HG02970 (cell line): ENCODE measurements around the gene GALNT17.

ENCODE experiments used
- ATAC-seq: cut with Tn5 transposase; IDR thresholded peaks from one replicate; pipeline ENCODE4 v1.9.1; 2021; ENCODE audit warnings: mild to moderate bottlenecking, moderate library complexity, moderate number of reproducible peaks; ENCODE audit not compliant: unreplicated experiment, low FRiP score

Gene GALNT17

DNA sequence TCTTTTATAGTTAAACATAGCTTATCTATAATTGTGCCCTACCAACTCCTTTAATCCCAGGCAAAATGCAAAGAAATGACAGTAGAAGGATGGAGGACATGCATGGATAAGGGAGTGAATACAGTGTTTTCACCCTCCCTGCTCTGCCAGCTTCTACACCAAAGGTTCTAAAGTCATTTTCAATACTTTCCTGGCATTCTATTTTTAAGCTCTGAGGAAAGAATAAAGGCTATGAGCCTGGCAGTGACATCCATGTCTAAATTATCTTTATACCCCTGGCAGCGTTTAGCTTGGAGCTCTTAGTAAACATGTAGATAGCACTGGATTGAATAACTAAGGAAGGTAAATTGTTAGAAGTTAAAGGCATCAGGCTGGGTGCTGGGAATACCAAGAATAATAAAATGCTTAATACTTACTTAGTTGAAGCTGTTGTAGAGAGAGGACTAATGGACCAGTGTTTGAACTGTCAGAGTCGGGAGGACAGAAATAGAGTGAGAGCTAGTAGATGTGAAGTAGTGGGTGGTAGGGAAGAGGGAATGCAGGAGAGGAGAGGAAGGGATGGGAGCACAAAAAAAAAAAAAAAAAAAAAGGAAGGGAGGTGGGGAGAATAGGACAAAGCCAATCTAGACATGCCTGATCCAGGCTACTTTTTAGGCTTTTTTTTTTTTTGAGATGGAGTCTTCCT, 518.9 kb downstream of the GALNT17 start:
- ATAC-seq, result no peak

DNA sequence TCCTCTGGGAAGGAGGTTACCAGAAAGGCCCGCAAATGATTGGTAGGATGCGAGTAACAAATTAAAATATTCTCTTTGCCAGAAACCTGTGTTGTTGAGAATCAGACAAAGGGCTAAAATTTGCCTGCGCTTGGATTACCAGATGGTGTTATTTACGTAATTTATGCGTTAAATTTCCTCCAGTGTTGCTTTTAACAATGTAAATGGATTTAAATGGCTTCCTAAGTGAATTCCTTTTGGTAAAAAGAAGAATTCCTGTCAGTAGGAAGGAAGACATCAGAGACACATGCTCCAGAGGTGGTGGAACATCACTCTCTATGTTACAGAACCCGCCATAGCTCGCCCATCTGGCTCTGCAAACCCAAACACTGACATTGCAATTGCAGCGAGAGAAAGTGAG, 520.6 kb downstream of the GALNT17 start:
- ATAC-seq, result no peak

DNA sequence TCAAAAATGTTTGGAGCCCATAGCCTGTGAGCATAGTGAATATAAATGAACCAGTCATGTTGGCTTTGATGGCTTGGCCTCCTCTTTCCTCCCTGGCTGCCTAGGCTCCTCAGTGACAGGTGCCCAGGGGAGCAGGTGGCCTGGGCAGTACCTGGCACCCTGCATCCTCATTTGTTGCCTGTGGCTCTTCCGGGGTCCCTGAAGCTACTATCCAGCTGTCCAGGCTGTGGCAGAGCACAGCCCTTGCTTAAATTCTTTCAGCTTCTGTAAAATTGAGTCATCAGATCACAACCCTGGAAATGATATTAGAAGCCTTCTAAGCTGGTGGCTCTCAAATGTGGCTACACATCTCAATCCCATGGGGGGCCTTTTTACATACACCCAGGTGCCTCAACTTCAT, 525.4 kb downstream of the GALNT17 start:
- ATAC-seq, result no peak

DNA sequence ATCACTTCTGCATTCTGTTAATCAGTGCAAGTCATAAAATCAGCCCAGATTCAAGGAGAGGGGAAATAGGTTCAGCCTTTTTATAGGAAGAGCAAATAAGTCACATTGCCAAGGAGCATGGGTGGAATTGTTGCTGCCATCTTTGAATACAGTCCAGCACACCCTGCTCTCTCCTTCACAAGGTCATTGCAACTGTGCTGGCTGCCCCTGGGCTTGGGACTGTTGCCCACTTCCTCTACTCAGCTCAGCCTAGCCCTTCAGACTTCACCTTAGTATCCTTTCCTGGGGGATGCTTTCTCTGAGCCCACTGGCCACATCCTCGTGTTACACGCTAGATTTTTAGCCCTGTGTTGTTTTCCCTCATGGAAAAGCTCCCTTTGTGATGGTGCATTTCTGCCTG, 527.7 kb downstream of the GALNT17 start:
- ATAC-seq, result no peak

DNA sequence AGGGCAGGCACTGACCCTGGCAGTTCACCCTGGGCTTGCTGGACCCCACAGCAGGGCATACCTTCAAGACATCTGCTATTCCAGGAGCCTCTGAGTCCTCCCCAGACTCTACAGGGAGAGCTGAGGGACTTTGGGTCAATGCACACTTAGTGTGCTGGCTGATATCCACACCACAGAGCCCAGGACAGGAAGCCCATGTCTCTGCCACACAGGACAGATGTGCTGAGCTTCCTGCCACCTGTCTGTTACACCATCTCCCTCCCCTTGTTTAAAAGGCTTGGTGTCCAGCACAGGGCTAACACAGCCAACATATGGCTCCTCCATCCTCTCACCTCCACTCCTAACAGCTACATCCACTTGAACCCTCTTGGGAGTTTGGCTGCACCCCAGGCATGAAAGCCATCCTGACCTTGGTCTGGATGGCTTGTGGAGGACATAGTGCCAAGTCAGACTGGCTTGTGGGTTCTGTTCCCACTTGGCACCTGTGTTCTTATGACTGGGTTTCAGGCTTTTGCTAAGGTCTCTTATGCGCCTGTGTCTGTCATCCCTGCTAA, 529.8 kb downstream of the GALNT17 start:
- ATAC-seq, result no peak

DNA sequence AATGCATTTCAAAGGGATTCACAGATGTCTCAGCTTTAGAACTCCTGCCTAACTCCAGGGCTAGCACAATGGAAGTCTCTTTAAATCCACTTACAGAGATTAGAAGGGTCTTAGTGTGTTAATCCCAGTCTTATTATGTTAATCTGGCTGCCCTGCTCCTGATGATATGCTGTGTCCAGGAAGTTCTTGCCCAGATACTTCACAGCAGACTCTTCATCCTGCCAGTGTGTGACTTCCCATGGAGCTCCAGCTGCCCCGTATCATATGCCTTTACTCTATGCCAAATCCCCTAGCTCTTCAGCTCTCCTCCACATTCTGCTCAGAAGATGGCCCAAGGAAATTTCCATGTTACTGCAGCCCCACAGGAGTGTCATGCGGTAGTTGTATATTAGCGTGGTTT, 533.8 kb downstream of the GALNT17 start:
- ATAC-seq, result no peak

DNA sequence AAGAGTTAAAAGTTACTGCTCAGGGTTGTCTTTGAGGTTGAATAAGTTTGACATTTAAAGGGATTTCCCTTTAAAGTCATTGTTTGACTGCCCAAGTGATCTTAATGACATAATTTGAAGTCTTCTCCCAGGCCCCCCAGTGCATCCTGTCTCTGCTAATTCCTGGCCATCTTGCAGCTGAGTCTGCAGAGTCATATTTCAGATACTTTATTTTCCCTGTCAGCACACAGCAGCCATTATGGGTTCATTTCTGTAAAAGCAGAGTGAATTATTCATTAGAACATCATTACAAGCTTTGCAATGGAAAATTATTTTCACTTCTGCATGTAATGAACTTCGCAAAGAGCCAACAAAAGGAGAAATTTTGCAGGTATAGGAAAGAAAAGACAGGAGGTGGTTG, 536.6 kb downstream of the GALNT17 start:
- ATAC-seq, result no peak

DNA sequence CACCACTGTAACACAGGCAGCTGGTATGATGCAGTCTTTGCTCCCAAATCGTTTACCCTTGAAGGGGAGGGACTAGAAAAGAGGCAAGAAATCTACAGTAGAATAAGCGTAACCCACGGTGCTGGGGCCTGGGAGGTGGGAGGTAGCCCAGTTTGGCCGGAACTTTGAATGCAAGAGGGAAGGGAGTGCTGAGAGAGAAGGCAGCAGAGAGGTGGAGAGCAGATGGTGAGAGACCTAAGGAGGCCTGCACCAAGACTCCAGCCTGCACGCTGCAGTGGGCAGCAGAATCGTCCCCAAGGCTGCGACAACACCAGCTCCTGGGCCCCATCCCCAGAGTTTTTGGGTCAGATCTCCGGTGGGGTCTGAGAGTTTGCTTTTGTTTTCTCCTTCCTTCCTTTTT, 547.5 kb downstream of the GALNT17 start:
- no peak for ATAC-seq

DNA sequence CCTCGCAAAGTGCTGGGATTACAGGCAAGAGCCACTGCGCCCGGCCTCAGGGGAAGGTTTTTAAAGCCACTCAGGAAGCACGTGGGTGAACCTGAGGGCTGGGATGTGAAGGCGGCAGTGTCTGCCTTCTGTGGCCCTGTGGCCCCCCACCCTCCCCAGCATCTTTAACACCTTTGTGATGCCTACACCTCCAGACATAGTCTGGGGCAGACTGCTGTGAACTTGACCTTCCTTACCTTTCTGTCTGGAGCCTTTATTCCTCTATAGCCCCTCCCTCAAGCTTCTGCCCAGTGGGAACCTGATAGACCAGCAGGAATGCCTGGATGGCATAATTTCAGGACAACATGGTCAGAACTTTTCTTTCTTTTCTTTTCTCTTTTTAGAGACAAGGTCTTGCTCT, 550.2 kb downstream of the GALNT17 start:
- no peak for ATAC-seq

DNA sequence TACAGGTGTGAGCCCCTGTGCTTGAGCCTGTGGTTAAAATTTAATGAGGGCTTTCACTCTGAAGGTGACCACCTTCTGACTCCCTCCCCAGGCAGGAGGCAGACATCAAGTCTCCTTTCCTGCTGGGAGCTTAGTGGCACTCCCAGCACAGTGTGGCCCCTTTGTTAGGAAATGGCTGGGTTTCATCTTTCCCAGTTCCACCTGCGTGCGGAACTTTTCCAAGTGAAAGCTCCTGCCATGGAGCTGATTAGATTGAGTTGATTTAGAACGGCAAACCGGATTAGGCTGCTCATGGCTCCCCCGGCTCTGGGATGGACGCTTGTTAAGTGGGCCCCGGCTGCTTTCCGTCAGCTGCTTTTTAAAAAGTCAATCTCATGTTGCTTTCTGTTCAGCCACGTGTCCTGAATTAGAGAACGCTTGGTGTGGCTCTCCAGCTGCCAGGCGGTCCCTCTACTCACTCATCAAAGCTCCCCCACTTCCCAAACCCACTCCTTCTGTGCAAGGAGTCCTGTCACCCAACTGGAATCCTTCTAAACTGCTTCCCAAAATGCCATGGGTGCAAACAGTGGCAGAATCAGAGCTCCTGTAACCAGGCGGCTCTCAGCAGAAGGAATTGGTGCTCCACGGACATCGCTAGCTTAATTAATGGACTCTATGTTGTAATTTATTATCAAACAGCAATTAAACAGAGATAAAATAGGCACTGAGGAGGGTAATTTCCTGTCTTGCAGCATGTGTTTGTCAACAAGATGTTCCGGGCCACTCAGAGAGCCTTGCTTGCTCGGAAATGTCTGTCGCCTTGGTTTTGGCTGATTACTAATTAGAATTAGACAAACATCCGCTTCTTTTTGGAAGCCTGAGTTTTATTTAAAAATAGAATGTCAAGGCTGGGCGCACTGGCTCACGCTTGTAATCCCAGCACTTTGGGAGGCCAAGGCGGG, 551.2 kb downstream of the GALNT17 start:
- no peak for ATAC-seq

DNA sequence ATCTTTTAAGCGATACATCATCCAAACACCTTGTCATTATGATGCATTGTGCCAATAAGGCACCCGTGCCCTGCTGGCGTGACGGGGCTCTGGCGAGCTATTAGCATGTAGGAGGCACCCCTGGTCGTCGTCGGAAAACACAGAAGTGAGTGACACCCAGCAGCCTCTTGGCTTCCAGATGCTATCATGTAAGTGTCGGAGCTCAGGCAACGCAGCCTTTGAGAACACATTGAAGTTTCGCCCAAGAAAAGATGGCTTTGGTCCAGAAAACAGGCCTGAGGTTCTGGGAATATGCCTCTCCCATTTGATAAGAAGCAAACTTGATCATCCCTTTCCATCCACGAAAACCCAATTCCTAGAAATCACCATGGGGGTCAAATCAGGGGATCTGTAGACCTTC, 555.3 kb downstream of the GALNT17 start:
- ATAC-seq, result no peak

DNA sequence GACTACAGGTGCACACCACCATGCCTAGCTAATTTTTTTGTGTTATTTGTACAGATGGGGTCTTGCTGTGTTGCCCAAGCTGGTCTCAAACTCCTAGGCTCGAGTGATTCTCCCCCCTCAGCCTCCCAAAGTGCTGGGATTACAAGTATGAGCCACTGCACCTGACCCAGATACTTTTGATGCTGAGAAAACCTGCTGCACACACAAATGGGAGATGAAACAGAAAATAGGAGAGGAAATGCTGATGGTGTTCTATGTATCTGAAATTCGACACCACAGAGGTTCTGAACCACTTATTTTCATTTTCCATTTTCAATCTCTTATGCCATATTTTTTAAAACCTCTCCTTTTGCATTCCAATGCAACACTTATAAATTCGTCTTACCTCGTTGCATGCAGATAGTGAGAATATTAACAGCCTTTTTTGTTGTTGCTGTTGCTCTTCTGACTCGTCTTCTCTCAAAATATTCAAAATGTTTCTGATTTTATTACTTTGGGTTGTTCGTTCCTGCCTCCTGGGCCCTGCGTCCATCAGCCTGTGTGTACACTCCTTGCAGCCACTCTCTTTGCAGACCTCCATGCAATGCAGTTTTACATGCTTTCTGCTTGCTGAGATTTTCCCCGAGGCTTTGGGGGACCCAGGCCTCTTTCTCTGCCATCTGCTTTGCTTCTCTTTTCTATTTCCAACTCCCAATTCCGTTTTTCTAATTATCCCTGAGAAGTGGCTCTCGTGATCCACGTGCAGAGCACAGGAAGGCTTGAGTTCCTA, 556.1 kb downstream of the GALNT17 start:
- ATAC-seq, result no peak

DNA sequence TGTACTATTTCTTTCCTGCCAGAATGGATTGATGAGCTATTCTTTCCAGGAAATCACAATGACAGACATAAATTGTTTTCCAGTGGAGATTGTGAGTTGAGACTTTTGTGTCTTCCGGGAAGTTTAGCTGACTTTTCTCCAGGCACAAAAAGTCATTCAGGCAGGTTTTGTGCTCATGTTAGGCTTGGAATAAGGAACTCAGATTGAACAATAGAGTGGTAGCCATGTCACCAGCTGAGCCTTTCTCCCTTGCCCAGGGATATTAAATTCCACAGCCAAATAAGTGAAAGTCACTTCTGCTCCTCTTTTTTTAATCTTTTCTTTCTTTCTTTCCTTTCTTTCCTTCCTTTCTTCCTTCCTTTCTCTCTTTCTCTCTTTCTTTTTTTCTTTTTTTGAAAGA, 559.6 kb downstream of the GALNT17 start:
- ATAC-seq, result no peak

DNA sequence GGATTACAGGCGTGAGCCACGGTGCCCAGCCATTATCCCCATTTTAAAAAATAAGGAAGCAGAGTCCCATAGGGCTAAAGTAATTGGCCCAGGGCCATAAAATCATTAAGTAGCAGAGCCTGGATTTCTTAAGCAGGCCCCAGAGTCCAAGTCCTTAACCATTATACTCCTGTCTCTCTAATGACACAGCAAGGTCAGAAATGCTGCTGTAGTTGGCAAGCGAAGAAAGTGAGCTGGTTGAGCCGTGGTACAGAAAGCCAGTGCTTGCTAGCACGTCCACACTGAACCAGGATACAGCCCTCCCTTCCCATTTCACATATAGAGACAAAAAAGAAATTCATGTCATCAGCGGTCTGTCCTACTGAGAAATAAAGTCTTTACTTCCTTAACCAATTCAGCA, 562.7 kb downstream of the GALNT17 start:
- ATAC-seq, result no peak

DNA sequence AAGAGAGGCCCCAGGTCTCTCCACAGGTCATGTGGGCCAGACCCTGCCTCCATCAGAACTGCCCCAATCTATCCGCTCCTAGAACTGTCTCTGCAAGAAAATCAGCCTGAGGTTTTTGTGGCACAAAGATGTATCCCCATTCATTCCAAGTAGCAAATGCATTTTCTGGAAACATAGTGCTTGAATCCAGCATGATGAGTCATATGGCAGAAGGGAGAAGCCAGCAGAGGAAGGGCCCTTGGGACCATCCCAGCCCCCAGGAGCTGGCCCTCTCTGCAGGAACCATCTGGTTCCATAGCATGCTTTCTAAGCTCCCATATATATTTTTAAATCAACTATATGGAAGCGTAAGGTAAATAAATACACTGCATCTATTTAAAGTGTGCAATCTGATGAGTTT, 563.2 kb downstream of the GALNT17 start:
- ATAC-seq, result no peak

DNA sequence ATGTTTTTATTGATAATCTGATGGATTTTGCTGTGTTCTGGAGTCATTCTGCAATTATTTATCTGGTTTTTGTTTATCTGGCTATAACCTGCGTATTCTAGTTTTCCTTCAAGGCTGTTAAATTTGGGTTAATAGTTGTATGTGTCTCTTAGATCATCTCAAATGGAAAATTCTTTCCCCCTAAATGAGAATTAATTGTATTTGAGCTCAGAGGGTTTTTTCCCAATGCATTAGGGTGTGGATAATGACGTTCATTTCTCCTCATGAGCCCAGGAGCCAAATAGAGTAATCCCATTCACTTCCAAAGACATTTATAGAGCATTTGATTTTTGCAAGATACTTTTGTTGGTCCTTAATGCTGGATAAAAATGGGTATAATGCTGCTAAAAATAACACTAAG, 564.6 kb downstream of the GALNT17 start:
- no peak for ATAC-seq

DNA sequence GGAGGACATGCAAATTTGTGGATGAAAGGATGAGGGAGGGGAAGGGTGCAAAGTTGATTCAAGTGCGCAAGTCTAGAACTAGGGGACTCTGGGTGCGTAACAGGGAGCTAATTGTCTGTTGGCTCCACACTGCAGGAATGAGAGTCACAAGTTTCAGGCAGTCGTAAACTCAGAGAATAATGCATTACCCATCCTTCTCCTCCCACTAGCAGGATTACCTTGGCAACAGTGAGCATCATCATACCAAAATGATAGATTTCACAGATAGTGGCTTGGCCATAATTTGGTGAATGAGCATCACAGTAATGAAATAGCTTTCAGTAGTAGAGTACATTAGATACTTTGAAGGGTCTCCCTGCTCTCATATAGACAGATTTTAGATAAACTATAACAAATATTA, 565.5 kb downstream of the GALNT17 start:
- ATAC-seq, result no peak

DNA sequence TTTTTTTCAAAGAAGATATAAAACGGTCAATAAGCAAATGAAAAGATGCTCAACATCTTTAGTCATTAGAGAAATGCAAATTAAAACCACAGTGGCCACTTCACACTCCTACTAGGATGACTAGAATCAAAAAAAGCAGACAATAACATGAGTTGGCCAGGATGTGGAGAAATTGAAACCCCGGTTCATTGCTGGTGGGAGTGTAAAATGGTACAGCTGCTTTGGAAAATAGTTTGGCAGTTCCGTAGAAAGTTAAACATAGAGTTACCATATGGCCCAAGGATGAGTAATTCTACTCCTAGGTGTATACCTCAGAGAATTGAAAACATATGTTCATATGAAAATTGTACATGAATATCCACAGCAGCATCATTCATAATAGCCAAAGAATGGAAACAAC, 573.3 kb downstream of the GALNT17 start:
- no peak for ATAC-seq

DNA sequence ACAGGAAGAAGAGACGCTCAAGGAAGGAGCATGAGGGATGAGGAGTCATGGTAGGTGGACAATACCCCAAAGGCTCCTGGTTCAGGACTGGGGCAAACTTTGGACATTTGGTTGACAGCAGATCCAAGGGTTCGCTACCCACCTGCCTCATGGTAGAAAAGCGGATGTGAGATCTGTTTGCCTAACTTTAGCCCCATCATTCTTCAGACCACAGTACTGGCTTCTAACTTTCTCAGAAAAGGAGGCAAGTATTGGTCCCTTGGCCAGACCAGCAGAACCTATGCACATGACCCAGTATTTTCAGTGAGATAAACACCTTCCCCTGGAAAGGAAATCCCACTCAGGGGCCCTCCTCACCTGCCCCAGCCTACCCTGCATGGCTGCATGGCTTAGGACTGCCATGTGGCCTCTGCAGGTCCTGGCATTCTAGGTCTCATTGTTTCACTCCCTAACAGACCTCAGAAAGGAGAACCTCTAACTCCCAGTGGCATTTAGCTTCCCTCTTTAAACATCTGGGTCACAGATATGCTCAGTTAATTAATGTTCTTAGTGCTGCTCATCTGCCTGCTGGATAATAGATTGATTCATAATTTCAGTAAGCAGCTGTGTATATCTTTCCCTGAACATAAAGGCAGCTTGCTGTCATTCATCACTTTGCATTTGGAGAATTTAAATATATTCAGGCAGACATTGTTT, 574.1 kb downstream of the GALNT17 start:
- ATAC-seq, result no peak

DNA sequence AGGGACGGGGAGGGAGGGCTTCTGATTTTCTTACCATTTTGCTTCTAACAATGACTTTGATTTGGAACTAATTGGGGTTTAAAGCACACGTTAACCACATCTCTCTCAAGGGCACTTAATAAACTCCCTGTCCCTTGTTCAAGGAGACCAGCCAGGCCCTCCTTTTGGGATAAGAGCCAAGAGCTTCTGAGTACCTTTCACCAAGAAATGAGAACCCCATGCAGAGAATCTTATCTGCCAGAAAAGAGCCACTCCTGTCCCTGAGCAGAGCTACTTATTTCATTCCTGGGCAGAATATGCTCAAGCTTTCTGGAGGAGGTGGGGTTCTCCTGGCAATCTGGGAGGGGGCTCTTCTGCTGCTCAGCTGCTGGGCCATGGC, 574.6 kb downstream of the GALNT17 start:
- no peak for ATAC-seq
